Glomerular endothelial cell (primary cell): ENCODE data around the gene PPWD1. TPM values are rescaled to one million over a fixed set of nuclear protein-coding genes. Genes with fewer than 3 reads are reported as not detected.
"Not testable (repeated sequence)": the region's sequence is repeated elsewhere in the genome, so short reads cannot be mapped to it uniquely, and the experiment has no call there.

ENCODE experiments used
- DNase-seq: peaks from one replicate; pipeline ENCODE4 v3.0.0-alpha.2; 2011; ENCODE audit warnings: low read depth, low spot score; ENCODE audit errors: extremely low read depth
- total RNA-seq: library from RNA; depleted of rRNA; stranded (reverse); fragments of >200 nt; gene quantifications from 2 replicates; pipeline ENCODE4 v1.2.3, GENCODE V29; 2015

Gene PPWD1
- total RNA-seq, 1 donor from 2014 or later, result 34.7 TPM

DNA sequence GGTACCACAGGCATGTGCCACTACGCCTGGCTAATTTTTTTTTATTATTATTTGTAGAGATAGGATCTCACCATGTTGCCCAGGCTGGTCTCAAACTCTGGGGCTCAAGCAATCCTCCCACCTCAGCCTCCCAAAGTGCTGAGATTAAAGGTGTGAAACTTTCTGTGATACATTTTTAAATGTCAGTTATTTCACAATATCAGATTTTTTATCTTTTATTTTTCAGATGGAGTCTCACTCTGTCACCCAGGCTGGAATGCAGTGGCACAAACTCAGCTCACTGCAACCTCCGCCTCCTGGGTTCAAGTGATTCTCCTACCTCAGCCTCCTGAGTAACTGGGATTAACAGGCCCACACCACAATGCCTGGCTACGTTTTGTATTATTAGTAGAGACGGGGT is 58.9 kb downstream of the PPWD1 start:
- DNase-seq, result not testable (repeated sequence)

DNA sequence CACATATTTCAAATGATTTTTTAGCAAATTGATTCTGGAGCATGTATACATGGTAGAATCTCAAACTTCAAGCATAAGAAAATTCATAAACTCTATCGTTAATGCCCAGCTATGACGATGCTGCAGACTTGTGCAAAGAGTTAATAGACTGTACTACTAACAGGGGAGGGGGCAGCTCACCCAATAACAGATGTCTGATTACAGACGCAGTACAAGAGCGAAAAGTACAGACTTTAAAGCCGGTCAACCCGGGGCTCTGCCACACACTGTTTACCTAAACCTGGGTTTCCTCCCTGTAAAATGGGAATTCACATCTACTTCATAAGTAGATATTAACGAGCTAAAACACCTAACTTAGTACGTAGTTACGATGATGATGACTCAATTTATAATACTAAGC is 60.4 kb downstream of the PPWD1 start:
- DNase-seq, result no peak

DNA sequence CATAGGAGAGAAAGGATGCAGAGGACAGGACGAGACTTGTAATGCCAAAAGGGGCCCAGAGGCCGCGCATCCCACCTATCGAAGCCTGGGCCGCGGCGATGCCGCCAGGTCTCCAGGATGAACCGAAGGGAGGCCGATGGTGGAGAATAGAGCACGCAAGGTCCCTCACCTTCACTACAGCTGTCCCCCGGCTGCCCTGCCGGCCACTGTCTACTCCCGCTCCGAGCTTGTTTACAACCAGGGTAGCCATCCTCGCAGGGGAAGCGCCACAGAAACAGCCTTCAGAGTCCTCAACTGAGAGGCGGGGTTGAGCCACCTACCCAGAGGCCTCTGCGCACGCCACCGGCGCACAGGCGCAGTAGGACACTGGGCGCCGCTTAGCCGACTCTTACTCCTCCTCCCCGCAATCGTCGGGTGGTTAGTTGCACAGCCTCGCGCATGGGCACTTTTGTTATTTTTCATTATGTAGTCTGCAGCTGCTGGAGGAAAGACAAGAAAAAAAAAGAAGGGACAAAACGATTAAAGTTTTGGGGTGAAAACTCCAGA is 61.0 kb downstream of the PPWD1 start, which contains the start of gene TRIM23:
TSS of gene TRIM23 (minus strand) at position 309 of the 546 bp plus-strand sequence. CDS start at position 250, 59 bp downstream.
- peak; percentile 66 for DNase-seq

DNA sequence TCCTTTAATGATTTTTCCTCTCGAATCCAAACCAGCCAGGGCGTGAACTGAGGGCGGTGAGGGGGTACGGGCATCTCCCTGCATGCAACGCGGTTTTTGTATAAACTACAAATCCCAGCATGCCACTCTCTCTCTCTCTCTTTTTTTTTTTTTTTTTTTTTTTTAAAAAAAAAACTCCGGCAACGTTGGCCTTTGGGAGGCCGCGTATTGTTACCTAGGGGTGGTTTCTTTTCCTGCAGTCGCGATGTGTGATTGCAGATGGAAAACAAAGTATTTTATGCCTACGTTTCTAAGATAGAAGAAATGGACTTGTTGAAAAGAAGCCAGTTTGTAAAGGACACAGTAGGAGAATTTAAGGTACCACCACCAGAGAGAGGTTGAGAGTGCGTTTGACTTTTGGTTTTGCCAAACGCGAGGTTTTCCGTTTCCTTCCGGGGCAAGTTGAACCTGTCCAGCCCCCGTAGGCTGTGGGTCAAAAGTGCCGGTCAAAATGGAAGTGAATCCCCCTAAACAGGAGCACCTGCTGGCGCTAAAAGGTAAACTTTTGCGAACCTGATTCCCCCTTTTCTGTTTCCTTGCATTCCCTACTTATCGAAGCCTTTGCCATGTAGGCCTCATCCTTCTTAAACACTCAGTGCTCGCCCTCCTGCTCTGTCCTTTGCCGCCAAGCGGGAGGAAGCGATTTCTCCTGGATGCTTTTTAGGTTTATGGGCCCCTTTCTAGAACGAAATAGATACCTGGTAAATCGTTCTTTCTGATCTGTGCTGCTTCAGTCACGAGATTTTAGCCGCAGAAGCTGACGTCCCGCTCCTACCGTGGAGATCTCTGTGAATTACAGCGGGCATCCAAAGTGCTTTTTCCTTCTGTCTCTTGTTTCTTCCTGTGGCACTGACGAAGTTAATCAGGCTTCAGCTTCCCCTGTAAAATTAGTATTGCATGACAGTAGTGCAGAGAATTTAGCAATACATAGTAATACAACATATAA is 61.8 kb downstream of the PPWD1 start, which contains the start of the genes SHLD3 and TRAPPC13:
TSS of gene SHLD3 (plus strand) at position 457 of the 985 bp plus-strand sequence. CDS start 4,561 bp downstream, outside the sequence.
TSS of gene TRAPPC13 (plus strand) at position 457 of the 985 bp plus-strand sequence. CDS start at position 491, 34 bp downstream.
- DNase-seq, result peak; percentile 77

DNA sequence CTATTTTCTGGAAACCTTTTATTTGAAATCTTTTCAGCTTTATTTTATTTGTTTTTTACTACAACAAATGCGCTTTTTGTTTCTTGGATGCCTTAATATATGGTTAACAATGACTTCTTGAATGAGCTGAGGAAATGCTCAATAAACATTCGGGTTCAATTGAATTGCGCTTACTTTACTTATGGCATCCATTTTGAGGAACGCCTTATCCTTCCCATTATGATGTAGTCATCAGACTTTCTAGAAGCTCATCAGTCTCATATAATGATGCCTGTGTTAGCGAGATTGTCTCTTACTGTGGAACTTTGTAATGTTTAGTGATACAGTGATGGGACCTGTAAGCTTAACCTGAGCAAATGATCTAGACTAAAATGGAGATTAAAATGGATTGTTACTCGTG is 62.6 kb downstream of the PPWD1 start:
- no peak for DNase-seq

DNA sequence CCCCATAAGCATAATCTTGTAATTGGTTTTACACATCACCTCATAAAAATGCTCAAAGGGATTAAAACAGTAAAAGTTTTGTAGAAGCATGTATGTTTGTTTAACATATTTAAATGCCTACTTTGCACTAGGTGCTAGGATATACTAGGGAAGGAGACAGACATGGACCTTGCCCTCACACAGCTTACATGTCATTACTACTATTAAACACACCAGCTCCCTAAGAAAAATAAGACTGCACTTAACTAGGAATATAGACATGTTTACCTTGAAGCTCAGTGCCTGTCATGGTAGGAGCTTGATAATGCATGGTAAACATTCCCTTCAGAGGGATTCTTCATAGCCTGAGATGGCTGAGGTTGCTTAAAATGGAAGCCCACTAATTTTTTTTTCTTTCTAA is 67.9 kb downstream of the PPWD1 start:
- DNase-seq, result no peak

Other genes starting within 250 kb of the PPWD1 start
- 11.8 and 27.2 TPM in 2 replicates for gene ADAMTS6, start 81.4 kb upstream of the PPWD1 start, total RNA-seq
- 4.4 and 12.4 TPM in 2 replicates for gene CENPK, start 128 bp upstream of the PPWD1 start, total RNA-seq
- 3.7 and 6.9 TPM in 2 replicates for gene TRIM23, start 61.0 kb downstream of the PPWD1 start, total RNA-seq
- 0.48 and 3.4 TPM in 2 replicates for gene SHLD3, start 61.7 kb downstream of the PPWD1 start, total RNA-seq
- 13.9 and 15.7 TPM in 2 replicates for gene TRAPPC13, start 61.7 kb downstream of the PPWD1 start, total RNA-seq
- gene SGTB, start 158.8 kb downstream of the PPWD1 start, total RNA-seq, result 9.0 and 12.7 TPM in 2 replicates
- 18.0 and 26.9 TPM in 2 replicates for gene NLN, start 158.9 kb downstream of the PPWD1 start, total RNA-seq